MM.1S (cell line): ENCODE measurements around the gene KANK2.
"Not testable (repeated sequence)": the region's sequence is repeated elsewhere in the genome, so short reads cannot be mapped to it uniquely, and the experiment has no call there.

Source experiments
- DNase-seq: peaks from one replicate; pipeline ENCODE4 v3.0.0-alpha.2; 2015
- H2AFZ ChIP-seq: fragments of 300-600 bp; sonication (generic); 2 replicates; pipeline ENCODE4 v1.6.0; 2016; ENCODE audit warnings: antibody characterized with exemption, low read length
- H3F3A ChIP-seq: fragments of 300-600 bp; sonication (generic); 2 replicates; pipeline ENCODE4 v1.6.1; 2016; ENCODE audit warnings: mild to moderate bottlenecking, antibody characterized with exemption, low read length, moderate library complexity, mixed read lengths; ENCODE audit not compliant: insufficient read depth
- H3K27ac ChIP-seq: fragments of 300-600 bp; sonication (generic); 2 replicates; pipeline ENCODE4 v1.5.1; 2016; ENCODE audit warnings: mild to moderate bottlenecking, low read length
- H3K27me3 ChIP-seq: fragments of 300-600 bp; sonication (generic); replicated peaks from 2 replicates; pipeline ENCODE4 v1.6.0; 2016; ENCODE audit warnings: low read length; ENCODE audit not compliant: insufficient read depth
- H3K36me3 ChIP-seq: fragments of 300-600 bp; sonication (generic); replicated peaks from 2 replicates; pipeline ENCODE4 v1.6.1; 2016; ENCODE audit warnings: mild to moderate bottlenecking, low read length, mixed read lengths; ENCODE audit not compliant: insufficient read depth
- H3K4me1 ChIP-seq: fragments of 300-600 bp; sonication (generic); 2 replicates; pipeline ENCODE4 v1.6.1; 2016; ENCODE audit warnings: low read length, mixed read lengths
- H3K4me2 ChIP-seq: fragments of 300-600 bp; sonication (generic); 2 replicates; pipeline ENCODE4 v1.6.0; 2016; ENCODE audit warnings: low read depth, low read length
- H3K4me3 ChIP-seq: fragments of 300-600 bp; sonication (generic); 2 replicates; pipeline ENCODE4 v1.5.1; 2016; ENCODE audit warnings: low read length, mixed read lengths
- H3K79me2 ChIP-seq: fragments of 300-600 bp; sonication (generic); 2 replicates; pipeline ENCODE4 v1.6.1; 2016; ENCODE audit warnings: mixed run types, low read length, mixed read lengths
- H3K9ac ChIP-seq: fragments of 300-600 bp; sonication (generic); 2 replicates; pipeline ENCODE4 v1.6.1; 2016; ENCODE audit warnings: low read length, mixed read lengths
- H3K9me2 ChIP-seq: fragments of 300-600 bp; sonication (generic); replicated peaks from 2 replicates; pipeline ENCODE4 v1.6.1; 2016; ENCODE audit warnings: mild to moderate bottlenecking, low read length, mixed read lengths; ENCODE audit not compliant: insufficient read depth
- H3K9me3 ChIP-seq: fragments of 300-600 bp; sonication (generic); replicated peaks from 2 replicates; pipeline ENCODE4 v1.6.1; 2016; ENCODE audit warnings: mild to moderate bottlenecking, low read length, mixed read lengths; ENCODE audit not compliant: insufficient read depth
- H4K20me1 ChIP-seq: fragments of 300-600 bp; sonication (generic); 2 replicates; pipeline ENCODE4 v1.6.1; 2016; ENCODE audit warnings: mild to moderate bottlenecking, low read length, moderate library complexity, mixed read lengths; ENCODE audit not compliant: insufficient read depth
- CTCF ChIP-seq: fragments of 300-600 bp; sonication (generic); IDR thresholded peaks from 2 replicates; pipeline ENCODE4 v1.5.1; 2016; ENCODE audit warnings: antibody characterized with exemption, low read length, mixed read lengths
- EZH2 ChIP-seq: fragments of 300-600 bp; sonication (generic); optimal IDR thresholded peaks from 2 replicates; pipeline ENCODE3; 2017; ENCODE audit warnings: low read depth, mild to moderate bottlenecking, antibody characterized with exemption, low read length, mixed read lengths
- EZH2phosphoT487 ChIP-seq: fragments of 300-600 bp; sonication (generic); IDR thresholded peaks from 2 replicates; pipeline ENCODE4 v1.6.1; 2018; ENCODE audit warnings: antibody characterized with exemption, low read length

The KANK2 gene

GRCh38 chr19:11130824-11131455 is 66.4 kb downstream of the KANK2 start:
- H3K9me2 ChIP-seq = no peaks in the 10 kb centered on the region
- H3K9ac ChIP-seq = no peak overlapping the region
- TF ChIP-seq CTCF (peak; percentile 72), EZH2phosphoT487 (no peak), EZH2 (no peak)
- H3K4me1 ChIP-seq = no peaks in the 10 kb centered on the region
- H3K4me2 ChIP-seq = no peak overlapping the region
- peaks cover 43% of the 10 kb centered on the region for H3F3A ChIP-seq
- no peaks in the 10 kb centered on the region for H4K20me1 ChIP-seq
- no peak overlapping the region for H3K4me3 ChIP-seq
- peak; percentile 54 for DNase-seq
- H3K27ac ChIP-seq = no peak overlapping the region
- no peaks in the 10 kb centered on the region for H3K9me3 ChIP-seq
- no peaks in the 10 kb centered on the region for H3K27me3 ChIP-seq
- peaks cover 4% of the 10 kb centered on the region; the same call in 1 of the 2 replicates for H3K79me2 ChIP-seq
- H3K36me3 ChIP-seq = peaks cover 27% of the 10 kb centered on the region
- no peak overlapping the region for H2AFZ ChIP-seq

- H3K4me2 ChIP-seq = no peak overlapping the region
- TF ChIP-seq CTCF = no peak
- TF ChIP-seq EZH2phosphoT487 = no peak
- no peak for TF ChIP-seq EZH2
- DNase-seq = no peak
- no peak overlapping the region for H3K9ac ChIP-seq
- no peaks in the 10 kb centered on the region for H3K9me3 ChIP-seq
- no peak overlapping the region for H3K27ac ChIP-seq
- peaks cover 38% of the 10 kb centered on the region for H3F3A ChIP-seq
- no peaks in the 10 kb centered on the region for H3K27me3 ChIP-seq
- no peaks in the 10 kb centered on the region for H3K9me2 ChIP-seq
- peaks cover 33% of the 10 kb centered on the region for H3K36me3 ChIP-seq
- peaks cover 8% of the 10 kb centered on the region for H3K79me2 ChIP-seq
- H3K4me1 ChIP-seq = no peaks in the 10 kb centered on the region
- H4K20me1 ChIP-seq = no peaks in the 10 kb centered on the region
- H2AFZ ChIP-seq = no peak overlapping the region
- H3K4me3 ChIP-seq = no peak overlapping the region
Measured at GRCh38 chr19:11127905-11128304, 69.4 kb downstream of the KANK2 start.

GRCh38 chr19:11125994-11126685 is 71.2 kb downstream of the KANK2 start:
- H3F3A ChIP-seq = peaks cover 28% of the 10 kb centered on the region
- H3K27me3 ChIP-seq = no peaks in the 10 kb centered on the region
- TF ChIP-seq CTCF (peak; percentile 75), EZH2 (no peak)
- H3K79me2 ChIP-seq = peaks cover 8% of the 10 kb centered on the region
- H3K4me1 ChIP-seq = no peaks in the 10 kb centered on the region
- H3K4me3 ChIP-seq = no peak overlapping the region
- peaks cover 24% of the 10 kb centered on the region for H3K36me3 ChIP-seq
- H3K4me2 ChIP-seq = no peak overlapping the region
- no peaks in the 10 kb centered on the region for H3K9me2 ChIP-seq
- no peak overlapping the region for H3K9ac ChIP-seq
- H4K20me1 ChIP-seq = no peaks in the 10 kb centered on the region
- no peak overlapping the region for H3K27ac ChIP-seq
- DNase-seq = peak; percentile 77
- H2AFZ ChIP-seq = no peak overlapping the region
- no peaks in the 10 kb centered on the region for H3K9me3 ChIP-seq

GRCh38 chr19:11124157-11124556 is 73.2 kb downstream of the KANK2 start:
- H3K27me3 ChIP-seq, H3K27ac ChIP-seq, H2AFZ ChIP-seq, DNase-seq, H4K20me1 ChIP-seq, H3K4me3 ChIP-seq, H3K4me2 ChIP-seq, H3K4me1 ChIP-seq, H3K9me3 ChIP-seq, H3K9me2 ChIP-seq, H3K79me2 ChIP-seq, H3K9ac ChIP-seq: not testable (repeated sequence)
- Histone ChIP-seq H3F3A (peaks cover 11% of the 10 kb centered on the region; the same call in 1 of the 2 replicates), H3K36me3 (peaks cover 28% of the 10 kb centered on the region)
